Caco-2 (cell line): ENCODE measurements around the gene NDFIP1. TPM values are rescaled to one million over a fixed set of nuclear protein-coding genes. Genes with fewer than 3 reads are reported as not detected.

Source experiments
- BruUV-seq: library from RNA; stranded (reverse); fragments of 400-500 nt; replicated peaks from 2 replicates; lab custom pipeline; 2021; lab: Mats Ljungman, UMichigan
- CTCF ChIA-PET: fragments of 300-600 bp; sonication (Branson Sonifier 250); formaldehyde crosslinking; loops from one replicate; lab custom pipeline; 2022; ENCODE audit warnings: antibody characterized with exemption; lab: Charles Lee
- POLR2A ChIA-PET: fragments of 300-600 bp; sonication (Branson Sonifier 250); formaldehyde crosslinking; loops from one replicate; lab custom pipeline; 2022; ENCODE audit warnings: antibody characterized with exemption; lab: Charles Lee
- DNase-seq, 2 experiments: peaks; one replicate each; pipeline versions ENCODE4 v3.0.0 to v3.0.0-alpha.2; 2020 to 2022
- H3K27me3 ChIP-seq: replicated peaks from 2 replicates; pipeline ENCODE4 v1.6.0; 2011; ENCODE audit warnings: low read length; ENCODE audit not compliant: control insufficient read depth, insufficient read depth
- H3K36me3 ChIP-seq: 2 replicates; pipeline ENCODE4 v1.5.1; 2011; ENCODE audit warnings: low read length; ENCODE audit not compliant: control insufficient read depth, insufficient read depth
- H3K4me1 ChIP-seq: fragments of 250-450 bp; sonication (Bioruptor Pico); 2 replicates; pipeline ENCODE4 v1.5.1; 2020; ENCODE audit warnings: mild to moderate bottlenecking
- H3K4me3 ChIP-seq: 2 replicates; pipeline ENCODE4 v1.5.1; 2011; ENCODE audit warnings: low read depth, mild to moderate bottlenecking, control low read depth, low read length
- H3K9me3 ChIP-seq: fragments of 250-450 bp; sonication (Bioruptor Pico); 2 replicates; pipeline ENCODE4 v1.5.1; 2020; ENCODE audit warnings: mild to moderate bottlenecking, moderate library complexity
- H3K27ac Mint-ChIP-seq: one replicate; pipeline ENCODE4 v1.8.0; 2022; ENCODE audit warnings: mixed read lengths; ENCODE audit not compliant: unreplicated experiment
- H3K27me3 Mint-ChIP-seq: one replicate; pipeline ENCODE4 v1.8.0; 2022; ENCODE audit warnings: mixed read lengths; ENCODE audit not compliant: insufficient read depth, unreplicated experiment
- H3K36me3 Mint-ChIP-seq: one replicate; pipeline ENCODE4 v1.8.0; 2022; ENCODE audit warnings: mild to moderate bottlenecking, mixed read lengths; ENCODE audit not compliant: insufficient read depth, unreplicated experiment
- H3K4me1 Mint-ChIP-seq: one replicate; pipeline ENCODE4 v1.8.0; 2022; ENCODE audit warnings: low read depth, mixed read lengths; ENCODE audit not compliant: unreplicated experiment
- H3K4me3 Mint-ChIP-seq: one replicate; pipeline ENCODE4 v1.8.0; 2022; ENCODE audit warnings: mild to moderate bottlenecking, moderate library complexity, mixed read lengths; ENCODE audit not compliant: unreplicated experiment
- H3K9me3 Mint-ChIP-seq: one replicate; pipeline ENCODE4 v1.8.0; 2022; ENCODE audit warnings: mixed read lengths; ENCODE audit not compliant: unreplicated experiment
- CTCF ChIP-seq, 2 experiments: fragments of 200-600 bp in 1 of 2; IDR thresholded peaks; 1 replicate in 1 of 2; 2 replicates in 1 of 2; pipeline versions ENCODE4 v1.5.1 to v1.8.0; 2011 to 2022; ENCODE audit warnings: antibody characterized with exemption in 1 of 2, control low read depth in 1 of 2, inconsistent platforms in 1 of 2, low read depth in 1 of 2, low read length in 1 of 2, mild to moderate bottlenecking in 1 of 2, moderate library complexity in 1 of 2; ENCODE audit not compliant: insufficient read depth in 1 of 2, severe bottlenecking in 1 of 2, unreplicated experiment in 1 of 2
- intact Hi-C: fragments of 100-400 bp; cut with micrococcal nuclease; formaldehyde crosslinking; loops from one replicate; pipeline ENCODE4 v1.10.0; 2022; ENCODE audit not compliant: unreplicated experiment
- total RNA-seq: library from RNA; stranded (reverse); gene quantifications from 2 replicates; pipeline ENCODE4 v1.2.3, GENCODE V29; 2022

Gene NDFIP1
- total RNA-seq, 1 experiment from 2014 or later: 51.6 TPM

- Histone ChIP-seq H3K4me1 (peaks cover 30% of the 10 kb centered on the region), H3K9me3 (no peaks in the 10 kb centered on the region), H3K27me3 (no peaks in the 10 kb centered on the region), H3K4me3 (no peak overlapping the region), H3K36me3 (no peaks in the 10 kb centered on the region)
- ChIA-PET CTCF (no interaction called here), POLR2A (no interaction called here)
- Mint-ChIP-seq H3K36me3 (no peaks in the 10 kb centered on the region), H3K27me3 (no peaks in the 10 kb centered on the region), H3K9me3 (no peaks in the 10 kb centered on the region), H3K4me3 (no peak overlapping the region), H3K4me1 (peaks cover 17% of the 10 kb centered on the region), H3K27ac (peak overlapping the region; percentile 24)
- no TSS peak for BruUV-seq
- intact Hi-C loops: no loop called here
- TF ChIP-seq CTCF (IDR thresholded peaks at IDR 0.05; ENCODE audit: insufficient read depth in 1 of 2, low read depth in 1 of 2, low read length in 1 of 2, severe bottlenecking in 1 of 2, unreplicated experiment in 1 of 2): no peak
- peak; percentile 31 to 54 for DNase-seq
Observed at GRCh38 chr5:142181096-142181495, 72.5 kb downstream of the NDFIP1 start.

- no peaks in the 10 kb centered on the region for H3K36me3 Mint-ChIP-seq
- ChIA-PET CTCF (no interaction called here), POLR2A (no interaction called here)
- Histone ChIP-seq H3K4me3 (no peak overlapping the region), H3K36me3 (no peaks in the 10 kb centered on the region), H3K27me3 (no peaks in the 10 kb centered on the region), H3K4me1 (peaks cover 35% of the 10 kb centered on the region), H3K9me3 (no peaks in the 10 kb centered on the region)
- no peak for DNase-seq
- no peaks in the 10 kb centered on the region for H3K27me3 Mint-ChIP-seq
- H3K27ac Mint-ChIP-seq: peak overlapping the region; percentile 24
- no TSS peak for BruUV-seq
- intact Hi-C loops: no loop called here
- no peak for TF ChIP-seq CTCF (IDR thresholded peaks at IDR 0.05; ENCODE audit: insufficient read depth in 1 of 2, low read depth in 1 of 2, low read length in 1 of 2, severe bottlenecking in 1 of 2, unreplicated experiment in 1 of 2)
- H3K4me1 Mint-ChIP-seq: peaks cover 22% of the 10 kb centered on the region
- H3K9me3 Mint-ChIP-seq: no peaks in the 10 kb centered on the region
- H3K4me3 Mint-ChIP-seq: no peak overlapping the region
Observed at GRCh38 chr5:142181547-142182163, 73.1 kb downstream of the NDFIP1 start.

GRCh38 chr5:142182840-142183239 is 74.3 kb downstream of the NDFIP1 start:
- Mint-ChIP-seq H3K4me1 (peaks cover 32% of the 10 kb centered on the region), H3K4me3 (no peak overlapping the region), H3K27me3 (no peaks in the 10 kb centered on the region), H3K27ac (no peak overlapping the region), H3K36me3 (no peaks in the 10 kb centered on the region), H3K9me3 (no peaks in the 10 kb centered on the region)
- Histone ChIP-seq H3K9me3 (no peaks in the 10 kb centered on the region), H3K36me3 (no peaks in the 10 kb centered on the region), H3K4me3 (no peak overlapping the region), H3K4me1 (peaks cover 47% of the 10 kb centered on the region), H3K27me3 (no peaks in the 10 kb centered on the region)
- TF ChIP-seq CTCF (IDR thresholded peaks at IDR 0.05; ENCODE audit: insufficient read depth in 1 of 2, low read depth in 1 of 2, low read length in 1 of 2, severe bottlenecking in 1 of 2, unreplicated experiment in 1 of 2): no peak
- intact Hi-C loops: no loop called here
- POLR2A ChIA-PET: interaction anchor here (0.6 kb wide), 1 partner anchor 222 kb away, joined by 6 read pairs; no protein-coding TSS in a partner anchor
- CTCF ChIA-PET: no interaction called here
- no peak for DNase-seq
- no TSS peak for BruUV-seq
